IMR-90 (cell line): ENCODE results near the gene PLGRKT. TPM values are rescaled to one million over a fixed set of nuclear protein-coding genes. Genes with fewer than 3 reads are reported as not detected.

Experiments used
- ATAC-seq: fragments of 200-7000 bp; cut with Tn5 transposase; 2 replicates; pipeline ENCODE4 v1.9.1; 2020; ENCODE audit warnings: low read depth, mild to moderate bottlenecking, moderate library complexity
- BruUV-seq: library from RNA; stranded (reverse); fragments of 400-500 nt; replicated peaks from 2 replicates; lab custom pipeline; 2021; lab: Mats Ljungman, UMichigan
- CTCF ChIA-PET: fragments of 300-600 bp; formaldehyde crosslinking; extraction: SDS; loops from one replicate; lab custom pipeline; 2021; ENCODE audit warnings: antibody characterized with exemption; lab: Yijun Ruan, JAX
- POLR2A ChIA-PET: fragments of 300-600 bp; sonication (Branson Sonifier 250); formaldehyde crosslinking; loops from one replicate; lab custom pipeline; 2022; ENCODE audit warnings: antibody characterized with exemption; ENCODE audit not compliant: unreplicated experiment; lab: Charles Lee
- DNase-seq: peaks from one replicate; pipeline ENCODE4 v3.0.0; 2013
- H2AFZ ChIP-seq: replicated peaks from 2 replicates; pipeline ENCODE3; 2013; ENCODE audit warnings: low read length, mild to moderate bottlenecking; ENCODE audit not compliant: poor library complexity
- H2AK5ac ChIP-seq: 2 replicates; pipeline ENCODE4 v1.6.1; 2013; ENCODE audit warnings: low read depth, low read length, inconsistent platforms
- H2AK9ac ChIP-seq: replicated peaks from 2 replicates; pipeline ENCODE3; 2013; ENCODE audit warnings: mild to moderate bottlenecking, low read depth, low read length, moderate library complexity; ENCODE audit not compliant: poor library complexity
- H2BK120ac ChIP-seq: 2 replicates; pipeline ENCODE4 v1.6.1; 2013; ENCODE audit warnings: low read depth, low read length, inconsistent platforms
- H2BK15ac ChIP-seq: 3 replicates; pipeline ENCODE4 v1.6.1; 2013; ENCODE audit warnings: low read depth, low read length, inconsistent platforms
- H2BK20ac ChIP-seq: 2 replicates; pipeline ENCODE4 v1.6.1; 2013; ENCODE audit warnings: low read depth, mild to moderate bottlenecking, inconsistent platforms, low read length, moderate library complexity
- H2BK5ac ChIP-seq: 2 replicates; pipeline ENCODE4 v1.6.1; 2013; ENCODE audit warnings: mild to moderate bottlenecking, low read depth, low read length, inconsistent platforms; ENCODE audit not compliant: poor library complexity, severe bottlenecking
- H3K14ac ChIP-seq: replicated peaks from 2 replicates; pipeline ENCODE4 v1.6.1; 2013; ENCODE audit warnings: low read depth, low read length, inconsistent platforms
- H3K18ac ChIP-seq: 2 replicates; pipeline ENCODE4 v1.6.1; 2013; ENCODE audit warnings: low read depth, low read length, control low read depth
- H3K23ac ChIP-seq: 2 replicates; pipeline ENCODE4 v1.6.1; 2013; ENCODE audit warnings: low read depth, low read length, inconsistent platforms
- H3K27ac ChIP-seq: 2 replicates; pipeline ENCODE4 v1.5.1; 2013; ENCODE audit warnings: mild to moderate bottlenecking, control low read depth, low read length; ENCODE audit not compliant: insufficient read depth
- H3K27me3 ChIP-seq: 2 replicates; pipeline ENCODE4 v1.6.1; 2013; ENCODE audit warnings: low read length; ENCODE audit not compliant: control insufficient read depth, insufficient read depth
- H3K36me3 ChIP-seq: 2 replicates; pipeline ENCODE4 v1.6.1; 2013; ENCODE audit warnings: low read length, mixed read lengths; ENCODE audit not compliant: control insufficient read depth, insufficient read depth
- H3K4ac ChIP-seq: 2 replicates; pipeline ENCODE4 v1.6.1; 2013; ENCODE audit warnings: low read depth, low read length, inconsistent platforms
- H3K4me1 ChIP-seq: 2 replicates; pipeline ENCODE4 v1.6.1; 2013; ENCODE audit warnings: low read length, mixed read lengths; ENCODE audit not compliant: control insufficient read depth, insufficient read depth
- H3K4me2 ChIP-seq: 2 replicates; pipeline ENCODE4 v1.6.1; 2013; ENCODE audit warnings: low read depth, mild to moderate bottlenecking, control low read depth, low read length, moderate library complexity
- H3K4me3 ChIP-seq: 2 replicates; pipeline ENCODE4 v1.5.1; 2013; ENCODE audit warnings: low read depth, mild to moderate bottlenecking, control low read depth, low read length, moderate library complexity; ENCODE audit not compliant: insufficient read depth
- H3K56ac ChIP-seq: 2 replicates; pipeline ENCODE4 v1.6.1; 2013; ENCODE audit warnings: low read length, inconsistent platforms; ENCODE audit not compliant: insufficient read depth; ENCODE audit errors: extremely low read depth
- H3K79me1 ChIP-seq, 2 experiments: 2 replicates each; pipeline ENCODE4 v1.6.1; 2013; ENCODE audit warnings: low read length in 2 of 2, inconsistent platforms in 1 of 2, low read depth in 1 of 2
- H3K9ac ChIP-seq: 2 replicates; pipeline ENCODE4 v1.6.1; 2013; ENCODE audit warnings: low read depth, low read length, control low read depth
- H3K9me1 ChIP-seq: 2 replicates; pipeline ENCODE4 v1.6.1; 2013; ENCODE audit warnings: low read length, inconsistent platforms; ENCODE audit not compliant: insufficient read depth
- H3K9me3 ChIP-seq: 2 replicates; pipeline ENCODE4 v1.6.1; 2013; ENCODE audit warnings: low read length; ENCODE audit not compliant: control insufficient read depth, insufficient read depth
- H4K20me1 ChIP-seq: 2 replicates; pipeline ENCODE4 v1.6.1; 2013; ENCODE audit warnings: low read length, inconsistent platforms; ENCODE audit not compliant: insufficient read depth
- H4K5ac ChIP-seq: 2 replicates; pipeline ENCODE4 v1.6.1; 2013; ENCODE audit warnings: mild to moderate bottlenecking, low read depth, low read length, control low read depth
- H4K8ac ChIP-seq, 2 experiments: 2 replicates each; pipeline ENCODE4 v1.6.1; 2013; ENCODE audit warnings: low read depth in 2 of 2, low read length in 2 of 2, control low read depth in 1 of 2, inconsistent platforms in 1 of 2
- H4K91ac ChIP-seq: 2 replicates; pipeline ENCODE4 v1.6.1; 2013; ENCODE audit warnings: low read depth, low read length, inconsistent platforms; ENCODE audit not compliant: insufficient read depth
- CTCF ChIP-seq: conservative IDR thresholded peaks from 2 replicates; pipeline ENCODE4 v1.5.1; 2012; ENCODE audit warnings: mild to moderate bottlenecking, low read depth, low read length, improper control_type of control experiment
- MAFK ChIP-seq: IDR thresholded peaks from 2 replicates; pipeline ENCODE4 v1.6.1; 2012; ENCODE audit warnings: low read depth, low read length, improper control_type of control experiment
- MXI1 ChIP-seq: IDR thresholded peaks from 2 replicates; pipeline ENCODE4 v1.6.1; 2012; ENCODE audit warnings: low read depth, mild to moderate bottlenecking, low read length, moderate library complexity, borderline replicate concordance
- POLR2A ChIP-seq: IDR thresholded peaks from 2 replicates; pipeline ENCODE4 v1.6.1; 2012; ENCODE audit warnings: mild to moderate bottlenecking, low read depth, low read length
- RAD21 ChIP-seq: IDR thresholded peaks from 2 replicates; pipeline ENCODE4 v1.6.1; 2012; ENCODE audit warnings: low read length, improper control_type of control experiment
- RCOR1 ChIP-seq: IDR thresholded peaks from 2 replicates; pipeline ENCODE4 v1.6.1; 2012; ENCODE audit warnings: mild to moderate bottlenecking, low read length, improper control_type of control experiment; ENCODE audit not compliant: insufficient replicate concordance
- RFX5 ChIP-seq: IDR thresholded peaks from 2 replicates; pipeline ENCODE4 v1.8.0; 2012; ENCODE audit warnings: low read depth, mild to moderate bottlenecking, low read length, moderate library complexity
- WGBS, 2 experiments: methylation state at CpG; one replicate each; pipeline versions ENCODE4 v1.1.5 to v1.1.7; 2013; ENCODE audit warnings: missing lambda C conversion rate in 2 of 2; ENCODE audit not compliant: insufficient read length in 1 of 2; ENCODE audit errors: extremely low coverage in 2 of 2; 5-methylcytosine and 5-hydroxymethylcytosine counted together
- dilution Hi-C: fragments of 300-500 bp; cut with HindIII; formaldehyde crosslinking; loops from one replicate; pipeline ENCODE4 v1.14.3; 2018; ENCODE audit warnings: low sequenced_read_pairs; ENCODE audit not compliant: unreplicated experiment
- in situ Hi-C: fragments of 300-500 bp; cut with MboI; formaldehyde crosslinking; loops from 3 replicates; pipeline ENCODE4 v1.14.3; 2019; ENCODE audit warnings: low sequenced_read_pairs, inconsistent platforms, mixed read lengths
- intact Hi-C: fragments of 100-400 bp; cut with micrococcal nuclease; formaldehyde crosslinking; loops from 2 replicates; pipeline ENCODE4 v1.10.0; 2022
- polyA plus RNA-seq, 3 experiments: library from polyadenylated mRNA; depleted of rRNA; stranded (reverse); fragments of >200 nt; gene quantifications; 2 replicates each; pipeline ENCODE4 v1.2.3, GENCODE V29; 2012; ENCODE audit warnings: low replicate concordance in 1 of 3
- total RNA-seq: library from RNA; depleted of rRNA; stranded (reverse); fragments of >200 nt; gene quantifications from 2 replicates; pipeline ENCODE4 v1.2.3, GENCODE V29; 2012

Gene PLGRKT
- total and polyA plus RNA-seq, 2 of the 4 experiments (the other 2 are of a cell fraction): 10.8 to 12.7 TPM

- TF ChIP-seq MXI1: no peak
Observed at GRCh38 chr9:5455181-5455580, 17.5 kb upstream of the PLGRKT start (continued).

GRCh38 chr9:5453673-5454072, 15.9 kb upstream of the PLGRKT start:
- H4K5ac ChIP-seq: peak overlapping the region; percentile 92
- CTCF ChIA-PET: no interaction called here
- H3K27me3 ChIP-seq: no peaks in the 10 kb centered on the region
- H2BK5ac ChIP-seq: peak overlapping the region; percentile 96
- peaks cover 2% of the 10 kb centered on the region for H3K4me1 ChIP-seq
- peaks cover 3% of the 10 kb centered on the region; the same call in 1 of the 2 replicates for H3K36me3 ChIP-seq
- no peak overlapping the region for H3K4me3 ChIP-seq
- WGBS, 2 experiments: no CpG with 5 or more reads among the region's 2 CpGs
- peak overlapping the region; percentile 93 for H3K23ac ChIP-seq
- peak overlapping the region; percentile 57 for H4K91ac ChIP-seq
- H2AFZ ChIP-seq: peak overlapping the region; percentile 75
- no peak overlapping the region for H3K18ac ChIP-seq
- H4K8ac ChIP-seq: peak overlapping the region; percentile 2 to 82; a peak in 2 of 4 replicates
- H3K4me2 ChIP-seq: peak overlapping the region; percentile 89; the same call in 1 of the 2 replicates
- H3K4ac ChIP-seq: peak overlapping the region; percentile 77
- H2AK5ac ChIP-seq: peak overlapping the region; percentile 65
- peak overlapping the region; percentile 74; the same call in 1 of the 2 replicates for H2BK120ac ChIP-seq
- in situ Hi-C loops (loop anchor here (25.0 kb wide), 1 partner anchor 259 kb away; no protein-coding TSS in a partner anchor), intact Hi-C loops (loop anchor here (2.0 kb wide), 1 partner anchor 57 kb away; the partner anchor contains the start of gene PDCD1LG2), dilution Hi-C loops (no loop called here)
- peak overlapping the region; percentile 3; the same call in 1 of the 2 replicates for H3K9ac ChIP-seq
- peak overlapping the region; percentile 53 for H2BK20ac ChIP-seq
- no peak overlapping the region; the same call in 1 of the 2 replicates for H3K56ac ChIP-seq
- no peaks in the 10 kb centered on the region; the same call in 1 of the 2 replicates for H3K9me1 ChIP-seq
- POLR2A ChIA-PET: interaction anchor here (0.5 kb wide), 1 partner anchor 701 kb away, joined by 5 read pairs; no protein-coding TSS in a partner anchor
- peak overlapping the region; percentile 16 for H3K27ac ChIP-seq
- H3K14ac ChIP-seq: peak overlapping the region; percentile 87
- no TSS peak for BruUV-seq
- H3K9me3 ChIP-seq: no peaks in the 10 kb centered on the region
- peak overlapping the region; percentile 57 for H2AK9ac ChIP-seq
- no peaks in the 10 kb centered on the region for H4K20me1 ChIP-seq
- H3K79me1 ChIP-seq: peaks cover 14 to 30% of the 10 kb centered on the region in 2 experiments
- DNase-seq (no peak), ATAC-seq (no peak)
- TF ChIP-seq POLR2A (no peak), RAD21 (no peak), CTCF (no peak), RCOR1 (no peak), RFX5 (no peak), MAFK (no peak)
- H2BK15ac ChIP-seq: peak overlapping the region; percentile 60; the same call in 1 of the 3 replicates
